ENCODE measurements around the gene ADAM22. TPM values are rescaled to one million over a fixed set of nuclear protein-coding genes. Genes with fewer than 3 reads are reported as not detected.

The ADAM22 gene
- total and polyA plus RNA-seq, 12 donors = 2.3 to 35.0 (median 17.0) TPM

GRCh38 chr7:88202799-88203198, 268.7 kb downstream of the ADAM22 start:
- Histone ChIP-seq H3K4me3 (no peak overlapping the region), H3K36me3 (replicated peaks in 1 of 2) (peaks cover 0 to 42% of the 10 kb centered on the region in 2 donors), H3K9me3 (replicated peaks in 1 of 3) (no peaks in the 10 kb centered on the region), H3K4me1 (replicated peaks in 1 of 2) (peaks cover 0 to 14% of the 10 kb centered on the region in 2 donors), H3K27ac (peak overlapping the region in 1 of 5 donors; percentile 74), H3K27me3 (no peaks in the 10 kb centered on the region)
- TF ChIP-seq CTCF (IDR thresholded peaks at IDR 0.05) = no peak
- TF ChIP-seq POLR2A (IDR thresholded peaks at IDR 0.05) = no peak
- WGBS, 4 donors = 78 to 80% (median 79%) methylated on average over 3 of the region's 3 CpGs
- intact Hi-C loops (cut with DNase I) = no loop called here
- DNase-seq = no peak

GRCh38 chr7:88203401-88203800, 269.4 kb downstream of the ADAM22 start:
- DNase-seq = no peak
- intact Hi-C loops (cut with DNase I) = no loop called here
- H3K4me3 ChIP-seq = no peak overlapping the region
- no peaks in the 10 kb centered on the region for H3K9me3 ChIP-seq (replicated peaks in 1 of 3)
- 93 to 96% (median 95%) methylated on average over 4 of the region's 4 CpGs for WGBS, 4 donors
- peaks cover 0 to 48% of the 10 kb centered on the region in 2 donors for H3K36me3 ChIP-seq (replicated peaks in 1 of 2)
- H3K27me3 ChIP-seq = no peaks in the 10 kb centered on the region
- H3K27ac ChIP-seq = no peak overlapping the region
- TF ChIP-seq CTCF (IDR thresholded peaks at IDR 0.05) (no peak), POLR2A (IDR thresholded peaks at IDR 0.05) (no peak)
- peaks cover 0 to 14% of the 10 kb centered on the region in 2 donors for H3K4me1 ChIP-seq (replicated peaks in 1 of 2)

GRCh38 chr7:88204525-88205110, 270.6 kb downstream of the ADAM22 start:
- no peaks in the 10 kb centered on the region for H3K27me3 ChIP-seq
- no peak for TF ChIP-seq CTCF (IDR thresholded peaks at IDR 0.05)
- TF ChIP-seq POLR2A (IDR thresholded peaks at IDR 0.05) = no peak
- H3K9me3 ChIP-seq (replicated peaks in 1 of 3) = no peaks in the 10 kb centered on the region
- H3K36me3 ChIP-seq (replicated peaks in 1 of 2) = peaks cover 0 to 61% of the 10 kb centered on the region in 2 donors
- no peak overlapping the region for H3K4me3 ChIP-seq
- 96 to 100% (median 97%) methylated on average over 3 of the region's 3 CpGs for WGBS, 4 donors
- no peak for DNase-seq
- H3K27ac ChIP-seq = no peak overlapping the region
- intact Hi-C loops (cut with DNase I) = no loop called here
- H3K4me1 ChIP-seq (replicated peaks in 1 of 2) = peaks cover 0 to 14% of the 10 kb centered on the region in 2 donors

- intact Hi-C loops (cut with DNase I) = no loop called here
- no peak for DNase-seq
- Histone ChIP-seq H3K4me1 (replicated peaks in 1 of 2) (peaks cover 0 to 14% of the 10 kb centered on the region in 2 donors), H3K27ac (no peak overlapping the region), H3K36me3 (replicated peaks in 1 of 2) (peaks cover 0 to 66% of the 10 kb centered on the region in 2 donors), H3K27me3 (no peaks in the 10 kb centered on the region), H3K4me3 (no peak overlapping the region), H3K9me3 (replicated peaks in 1 of 3) (no peaks in the 10 kb centered on the region)
- TF ChIP-seq CTCF (IDR thresholded peaks at IDR 0.05) (no peak), POLR2A (IDR thresholded peaks at IDR 0.05) (no peak)
Observed at GRCh38 chr7:88205179-88205578, 271.1 kb downstream of the ADAM22 start.
